HUES6 (cell line): ENCODE data around the gene CPVL.

Experiments
- H3K27ac ChIP-seq: 2 replicates; pipeline ENCODE4 v1.7.0; 2013; ENCODE audit warnings: low read depth, mild to moderate bottlenecking, low read length, inconsistent platforms
- H3K27me3 ChIP-seq: 2 replicates; pipeline ENCODE4 v1.6.1; 2013; ENCODE audit warnings: low read length; ENCODE audit not compliant: control insufficient read depth, insufficient read depth
- H3K36me3 ChIP-seq: 2 replicates; pipeline ENCODE4 v1.6.1; 2013; ENCODE audit warnings: low read length; ENCODE audit not compliant: control insufficient read depth, insufficient read depth
- H3K4me1 ChIP-seq: 2 replicates; pipeline ENCODE4 v1.6.1; 2013; ENCODE audit warnings: low read length; ENCODE audit not compliant: control insufficient read depth, insufficient read depth
- H3K4me3 ChIP-seq: 2 replicates; pipeline ENCODE4 v1.5.1; 2013; ENCODE audit warnings: low read depth, low read length
- H3K9ac ChIP-seq: one replicate; pipeline ENCODE4 v1.6.1; 2013; ENCODE audit warnings: mild to moderate bottlenecking, low read length
- H3K9me3 ChIP-seq: 2 replicates; pipeline ENCODE4 v1.6.1; 2013; ENCODE audit warnings: low read depth, low read length; ENCODE audit not compliant: control insufficient read depth, insufficient read depth

Gene CPVL

DNA sequence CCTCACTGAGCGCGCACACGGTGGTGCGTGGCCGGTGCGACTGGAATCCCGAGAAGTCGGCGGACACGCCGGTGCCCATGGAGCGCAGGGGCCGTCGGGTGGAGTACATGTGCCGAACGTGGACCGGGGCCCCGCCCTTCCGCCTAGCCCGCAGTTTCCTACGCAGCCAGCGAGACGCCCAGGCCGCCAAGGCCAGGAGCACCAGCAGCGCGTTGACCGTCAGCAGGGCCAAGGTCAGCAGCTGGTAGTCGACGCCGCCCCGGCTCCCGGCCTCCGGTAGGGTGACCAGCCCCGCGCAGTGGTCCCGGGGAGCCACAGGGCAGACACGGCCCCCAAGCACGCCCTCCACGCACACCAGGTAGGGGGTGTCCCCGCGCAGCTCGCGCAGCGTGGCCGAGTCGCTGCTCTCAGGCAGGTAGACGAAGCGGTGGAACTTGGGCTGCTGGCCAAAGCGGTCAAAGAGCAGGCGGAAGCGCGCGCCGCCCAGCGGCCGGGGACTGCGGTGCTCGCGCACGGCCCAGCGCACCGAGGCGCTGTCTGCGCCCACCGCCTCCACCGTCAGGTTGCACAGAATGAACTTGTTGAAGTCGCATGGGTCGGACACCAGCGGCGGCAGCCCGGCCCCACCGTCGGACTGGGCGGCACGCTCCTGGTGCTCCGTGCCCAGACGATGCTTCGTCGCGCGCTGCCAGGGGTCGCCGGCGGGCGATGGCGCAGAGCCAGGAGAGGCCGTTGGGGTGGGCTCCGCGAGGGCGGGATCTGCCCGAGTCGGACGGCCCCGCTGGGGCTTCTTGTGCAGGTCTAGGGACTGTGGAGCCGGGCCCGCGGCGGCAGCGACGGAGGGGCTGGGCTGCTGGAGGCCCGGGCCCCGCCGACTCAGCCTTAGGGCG lies 190.4 kb downstream of the CPVL start:
- Histone ChIP-seq H3K27ac (no peak overlapping the region), H3K9me3 (no peaks in the 10 kb centered on the region), H3K9ac (no peak overlapping the region), H3K4me1 (peaks cover 28% of the 10 kb centered on the region), H3K4me3 (peak overlapping the region; percentile 70), H3K27me3 (peaks cover 60% of the 10 kb centered on the region), H3K36me3 (no peaks in the 10 kb centered on the region)

GRCh38 chr7:28955356-28955717 lies 191.0 kb downstream of the CPVL start:
- Histone ChIP-seq H3K36me3 (no peaks in the 10 kb centered on the region), H3K4me3 (no peak overlapping the region; the same call in 1 of the 2 replicates), H3K4me1 (peaks cover 28% of the 10 kb centered on the region), H3K27ac (no peak overlapping the region), H3K27me3 (peaks cover 55% of the 10 kb centered on the region), H3K9ac (no peak overlapping the region), H3K9me3 (no peaks in the 10 kb centered on the region)

GRCh38 chr7:28954946-28955345 lies 191.4 kb downstream of the CPVL start:
- H3K27me3 ChIP-seq, result peaks cover 51% of the 10 kb centered on the region
- H3K36me3 ChIP-seq, result no peaks in the 10 kb centered on the region
- peaks cover 28% of the 10 kb centered on the region for H3K4me1 ChIP-seq
- no peaks in the 10 kb centered on the region for H3K9me3 ChIP-seq
- no peak overlapping the region for H3K9ac ChIP-seq
- H3K27ac ChIP-seq, result no peak overlapping the region
- H3K4me3 ChIP-seq, result no peak overlapping the region; the same call in 1 of the 2 replicates

- no peaks in the 10 kb centered on the region for H3K9me3 ChIP-seq
- peaks cover 47% of the 10 kb centered on the region for H3K27me3 ChIP-seq
- no peak overlapping the region for H3K4me3 ChIP-seq
- H3K36me3 ChIP-seq, result no peaks in the 10 kb centered on the region
- no peak overlapping the region for H3K9ac ChIP-seq
- no peak overlapping the region for H3K27ac ChIP-seq
- peaks cover 28% of the 10 kb centered on the region for H3K4me1 ChIP-seq
Measured at GRCh38 chr7:28954471-28954870, 191.9 kb downstream of the CPVL start.

DNA sequence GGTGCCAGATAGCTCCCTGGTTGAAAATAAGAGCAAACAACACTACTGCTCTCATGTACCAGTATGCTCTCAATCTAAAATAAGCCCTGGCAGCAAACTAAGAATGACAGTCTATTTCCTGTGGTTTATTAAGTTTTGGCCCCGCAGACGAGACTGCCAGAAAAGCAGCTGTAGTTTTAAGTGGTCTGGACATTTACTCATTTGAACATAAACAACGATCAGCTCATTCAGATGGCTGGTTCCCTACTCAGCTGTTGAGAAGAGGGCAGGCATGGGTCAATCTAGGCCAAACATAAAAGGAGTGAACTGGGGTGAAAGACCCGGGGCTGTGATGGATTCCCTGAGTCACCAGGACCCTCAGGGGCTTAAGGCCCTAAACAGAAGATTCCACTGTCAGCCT lies 192.7 kb downstream of the CPVL start:
- Histone ChIP-seq H3K9me3 (no peaks in the 10 kb centered on the region), H3K9ac (no peak overlapping the region), H3K4me3 (no peak overlapping the region), H3K36me3 (no peaks in the 10 kb centered on the region), H3K27ac (no peak overlapping the region), H3K4me1 (peaks cover 24% of the 10 kb centered on the region), H3K27me3 (peaks cover 38% of the 10 kb centered on the region)
